ENCODE results near the gene NCOR1.

DNA sequence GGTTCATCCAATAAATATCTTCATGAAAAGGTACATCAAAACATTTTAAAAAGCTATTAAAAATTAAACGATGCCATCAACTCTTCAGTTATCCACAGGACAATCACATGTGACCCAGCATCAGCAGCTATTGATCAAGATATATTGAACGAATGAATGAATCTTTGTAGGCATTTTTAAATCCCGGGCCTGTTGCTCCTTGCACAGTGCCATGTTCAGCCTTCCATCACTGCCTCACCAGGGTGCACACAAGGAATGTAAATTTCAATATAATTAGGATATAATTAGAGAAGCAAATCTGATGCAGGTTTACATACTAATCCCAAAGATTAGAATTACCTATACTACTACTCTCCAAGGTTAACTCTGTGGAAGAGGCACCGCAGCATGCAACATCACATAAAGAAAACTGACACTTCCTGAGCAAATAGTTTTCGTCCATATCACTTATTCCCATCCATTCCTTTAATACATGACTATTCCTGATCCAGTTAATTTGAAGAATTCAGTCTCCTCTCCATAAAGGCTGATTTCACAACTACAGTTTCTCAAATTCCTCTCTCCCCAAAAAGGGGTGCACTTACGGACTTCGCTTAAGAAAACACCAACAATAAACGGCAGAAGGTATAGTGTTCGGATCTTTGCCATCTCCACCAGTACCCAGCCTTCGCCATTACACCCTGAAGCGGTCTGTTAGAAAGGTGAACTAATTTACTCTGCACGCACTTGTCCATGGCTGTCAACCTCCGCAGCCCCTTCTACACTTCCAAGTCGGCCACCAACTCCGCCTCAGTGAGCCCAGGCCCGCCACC, 938 bp downstream of the NCOR1 start:
- TF ChIP-seq USF2 (IDR thresholded peaks at IDR 0.05; ENCODE audit: borderline replicate concordance, low read depth, low read length) (no peak), RBBP5 (conservative IDR thresholded peaks at IDR 0.05) (no peak), ZNF384 (IDR thresholded peaks at IDR 0.05; ENCODE audit: borderline replicate concordance, low read depth, low read length) (no peak), ESRRA (IDR thresholded peaks at IDR 0.05; ENCODE audit: low read length) (no peak), CTCF (IDR thresholded peaks at IDR 0.05 in 2 of 3, conservative IDR thresholded peaks at IDR 0.05 in 1 of 3; ENCODE audit: control insufficient read depth in 2 of 3, extremely low read depth in 1 of 3, insufficient read depth in 1 of 3, low read depth in 3 of 3, low read length in 3 of 3) (no peak), JUNB (IDR thresholded peaks at IDR 0.05) (no peak), SUZ12 (IDR thresholded peaks at IDR 0.05; ENCODE audit: unreplicated experiment) (no peak), REST (IDR thresholded peaks at IDR 0.05; ENCODE audit: low read depth, low read length) (no peak), EZH2 (IDR thresholded peaks at IDR 0.05; ENCODE audit: borderline replicate concordance, control insufficient read depth, low read depth, low read length) (no peak), MTA2 (IDR thresholded peaks at IDR 0.05; ENCODE audit: low read depth) (no peak), STAT3 (IDR thresholded peaks at IDR 0.05; ENCODE audit: low read depth, low read length) (no peak)

Measured in GM12878 (cell line).